Stimulated activated CD8-positive, alpha-beta memory T cell treated with anti-CD3 and anti-CD28 coated beads, Interleukin-15, amount 100 ng/mL, for 24 hours (primary cell): ENCODE results near the gene ERC1.

Experiments used
- DNase-seq: peaks from one replicate; pipeline ENCODE4 v3.0.0-alpha.2; 2020; ENCODE audit warnings: low read depth

Gene ERC1

GRCh38 chr12:1453810-1454209, 462.8 kb downstream of the ERC1 start:
- no peak for DNase-seq

- DNase-seq: no peak
Observed at GRCh38 chr12:1456885-1457284, 465.9 kb downstream of the ERC1 start.

- no peak for DNase-seq
Observed at GRCh38 chr12:1457901-1458300, 466.9 kb downstream of the ERC1 start.

GRCh38 chr12:1459339-1459738, 468.3 kb downstream of the ERC1 start:
- no peak for DNase-seq

GRCh38 chr12:1463073-1463905, 472.3 kb downstream of the ERC1 start:
- no peak for DNase-seq

GRCh38 chr12:1464925-1465324, 473.9 kb downstream of the ERC1 start:
- no peak for DNase-seq

GRCh38 chr12:1465990-1466389, 475.0 kb downstream of the ERC1 start:
- no peak for DNase-seq

GRCh38 chr12:1466481-1467154, 475.6 kb downstream of the ERC1 start:
- DNase-seq: no peak

- DNase-seq: no peak
Observed at GRCh38 chr12:1467710-1468109, 476.7 kb downstream of the ERC1 start.

GRCh38 chr12:1469070-1469469, 478.0 kb downstream of the ERC1 start:
- no peak for DNase-seq

GRCh38 chr12:1470051-1470450, 479.0 kb downstream of the ERC1 start:
- DNase-seq: no peak

GRCh38 chr12:1471224-1471623, 480.2 kb downstream of the ERC1 start:
- DNase-seq: no peak

GRCh38 chr12:1473418-1473817, 482.4 kb downstream of the ERC1 start:
- no peak for DNase-seq

- DNase-seq: no peak
Observed at GRCh38 chr12:1474041-1474573, 483.1 kb downstream of the ERC1 start.

- DNase-seq: no peak
Observed at GRCh38 chr12:1474574-1475153, 483.6 kb downstream of the ERC1 start.

GRCh38 chr12:1479645-1480044, 488.6 kb downstream of the ERC1 start:
- DNase-seq: no peak

- no peak for DNase-seq
Observed at GRCh38 chr12:1481326-1481725, 490.3 kb downstream of the ERC1 start.

GRCh38 chr12:1481906-1482305, 490.9 kb downstream of the ERC1 start:
- no peak for DNase-seq

- no peak for DNase-seq
Observed at GRCh38 chr12:1488908-1489381, 497.9 kb downstream of the ERC1 start.

GRCh38 chr12:1491983-1492697, 501.1 kb downstream of the ERC1 start:
- no peak for DNase-seq

GRCh38 chr12:1493781-1494565, 502.9 kb downstream of the ERC1 start:
- no peak for DNase-seq
